ENCODE results near the gene ATP2B1.
A peak's percentile ranks its signal among the peaks of the same experiment; 100 is the strongest.

The ATP2B1 gene

GRCh38 chr12:89740943-89741342 lies 32.3 kb upstream of the ATP2B1 start:
- Histone ChIP-seq H3K36me3 (ENCODE audit: control insufficient read depth in 2 of 2, insufficient read depth in 1 of 2, low read length in 2 of 2) (no peaks in the 10 kb centered on the region), H3K4me1 (ENCODE audit: control insufficient read depth, insufficient read depth, low read length) (no peaks in the 10 kb centered on the region), H3K4me3 (ENCODE audit: low read depth, low read length) (no peak overlapping the region), H3K27ac (ENCODE audit: extremely low read depth, low read depth, low read length) (no peak overlapping the region), H3K9me3 (ENCODE audit: control insufficient read depth, insufficient read depth, low read depth, low read length) (no peaks in the 10 kb centered on the region)
- ChIA-PET CTCF (no interaction called here), POLR2A (no interaction called here)
- TF ChIP-seq ZNF335 (tag by site-specific recombination; conservative IDR thresholded peaks at IDR 0.05) (no peak), KLF16 (tag by site-specific recombination; IDR thresholded peaks at IDR 0.05) (no peak), ZNF510 (tag by site-specific recombination; IDR thresholded peaks at IDR 0.05; ENCODE audit: insufficient replicate concordance) (no peak), ZNF580 (tag by site-specific recombination; IDR thresholded peaks at IDR 0.05) (no peak), WT1 (tag by site-specific recombination; IDR thresholded peaks at IDR 0.05) (no peak), SETDB1 (IDR thresholded peaks at IDR 0.05; ENCODE audit: insufficient read length, low read length) (peak; percentile 53), ZNF26 (tag by site-specific recombination; IDR thresholded peaks at IDR 0.05) (no peak)

GRCh38 chr12:89736995-89737394 lies 28.4 kb upstream of the ATP2B1 start:
- POLR2A ChIA-PET = no interaction called here
- CTCF ChIA-PET = no interaction called here

More at GRCh38 chr12:89736995-89737394, 28.4 kb upstream of the ATP2B1 start:
- Histone ChIP-seq H3K36me3 (ENCODE audit: control insufficient read depth in 2 of 2, insufficient read depth in 1 of 2, low read length in 2 of 2) (no peaks in the 10 kb centered on the region), H3K4me1 (ENCODE audit: control insufficient read depth, insufficient read depth, low read length) (no peaks in the 10 kb centered on the region), H3K9me3 (ENCODE audit: control insufficient read depth, insufficient read depth, low read depth, low read length) (no peaks in the 10 kb centered on the region), H3K27ac (ENCODE audit: extremely low read depth, low read depth, low read length) (no peak overlapping the region), H3K4me3 (ENCODE audit: low read depth, low read length) (no peak overlapping the region)
- TF ChIP-seq ZNF791 (tag by site-specific recombination; IDR thresholded peaks at IDR 0.05) = no peak
- no peak for TF ChIP-seq ZNF843 (tag by site-specific recombination; IDR thresholded peaks at IDR 0.05)
- TF ChIP-seq ZNF548 (tag by site-specific recombination; IDR thresholded peaks at IDR 0.05) = no peak
- no peak for TF ChIP-seq ZNF239 (tag by site-specific recombination; IDR thresholded peaks at IDR 0.05)
- no peak for TF ChIP-seq ZNF18 (tag by site-specific recombination; IDR thresholded peaks at IDR 0.05)
- TF ChIP-seq ZNF610 (tag by site-specific recombination; IDR thresholded peaks at IDR 0.05; ENCODE audit: borderline replicate concordance) = no peak
- no peak for TF ChIP-seq ZNF341 (tag by site-specific recombination; IDR thresholded peaks at IDR 0.05; ENCODE audit: low read depth)
- no peak for TF ChIP-seq ZNF785 (tag by site-specific recombination; IDR thresholded peaks at IDR 0.05)
- TF ChIP-seq ZFP37 (tag by site-specific recombination; IDR thresholded peaks at IDR 0.05) = no peak
- TF ChIP-seq ZNF280C (tag by site-specific recombination; IDR thresholded peaks at IDR 0.05) = no peak
- no peak for TF ChIP-seq MZF1 (tag by site-specific recombination; IDR thresholded peaks at IDR 0.05; ENCODE audit: borderline replicate concordance)

Measured in HEK293 (cell line).